CD4-positive, alpha-beta memory T cell (primary cell): ENCODE results near the gene PLD6. TPM values are rescaled to one million over a fixed set of nuclear protein-coding genes. Genes with fewer than 3 reads are reported as not detected.

Experiments used
- CTCF ChIA-PET: fragments of 350-600 bp; sonication (Branson Sonifier 250); formaldehyde crosslinking; loops from one replicate; lab custom pipeline; 2021; ENCODE audit warnings: inconsistent platforms; ENCODE audit not compliant: partially characterized antibody; lab: Charles Lee
- POLR2A ChIA-PET: fragments of 350-600 bp; sonication (Branson Sonifier 250); formaldehyde crosslinking; loops from one replicate; lab custom pipeline; 2021; ENCODE audit not compliant: partially characterized antibody; lab: Charles Lee
- DNase-seq, 5 donors: peaks; one replicate each; pipeline versions ENCODE4 v3.0.0 to v3.0.0-alpha.2; 2020 to 2022; ENCODE audit warnings: mixed read lengths in 1 of 5
- H3K27ac ChIP-seq: one replicate; pipeline ENCODE4 v1.7.0; 2013; ENCODE audit warnings: low read depth, low read length
- H3K27me3 ChIP-seq: 2 replicates; pipeline ENCODE4 v1.7.0; 2013; ENCODE audit warnings: mild to moderate bottlenecking, low read length, moderate library complexity; ENCODE audit not compliant: insufficient read depth
- H3K36me3 ChIP-seq: 2 replicates; pipeline ENCODE4 v1.7.0; 2013; ENCODE audit warnings: mild to moderate bottlenecking, low read length, moderate library complexity; ENCODE audit not compliant: insufficient read depth
- H3K4me1 ChIP-seq: 2 replicates; pipeline ENCODE4 v1.7.0; 2013; ENCODE audit warnings: mild to moderate bottlenecking, low read length, moderate library complexity; ENCODE audit not compliant: insufficient read depth
- H3K4me3 ChIP-seq, 2 donors: one replicate each; pipeline ENCODE4 v1.7.0; 2013; ENCODE audit warnings: low read length in 2 of 2, mild to moderate bottlenecking in 1 of 2
- H3K9me3 ChIP-seq, 2 donors: one replicate each; pipeline ENCODE4 v1.7.0; 2013; ENCODE audit warnings: low read length in 2 of 2, control low read depth in 1 of 2; ENCODE audit not compliant: control insufficient read depth in 1 of 2
- H3K27ac Mint-ChIP-seq, 7 donors: one replicate each; pipeline ENCODE4 v1.8.0; 2020 to 2021; ENCODE audit warnings: mixed read lengths in 7 of 7, mild to moderate bottlenecking in 6 of 7, inconsistent platforms in 3 of 7, moderate library complexity in 3 of 7
- H3K27me3 Mint-ChIP-seq, 2 donors: one replicate each; pipeline ENCODE4 v1.8.0; 2020 to 2021; ENCODE audit warnings: mixed read lengths in 2 of 2
- H3K36me3 Mint-ChIP-seq, 2 donors: one replicate each; pipeline ENCODE4 v1.8.0; 2020 to 2021; ENCODE audit warnings: mixed read lengths in 2 of 2, inconsistent platforms in 1 of 2, mild to moderate bottlenecking in 1 of 2
- H3K4me1 Mint-ChIP-seq, 4 donors: one replicate each; pipeline ENCODE4 v1.8.0; 2020 to 2021; ENCODE audit warnings: mixed read lengths in 4 of 4, mild to moderate bottlenecking in 1 of 4
- H3K4me3 Mint-ChIP-seq, 8 donors: one replicate each; pipeline ENCODE4 v1.8.0; 2020 to 2021; ENCODE audit warnings: mixed read lengths in 8 of 8, mild to moderate bottlenecking in 7 of 8, moderate library complexity in 6 of 8, inconsistent platforms in 3 of 8
- H3K9me3 Mint-ChIP-seq, 8 donors: one replicate each; pipeline ENCODE4 v1.8.0; 2020 to 2021; ENCODE audit warnings: mixed read lengths in 8 of 8, mild to moderate bottlenecking in 5 of 8, inconsistent platforms in 3 of 8, moderate library complexity in 1 of 8
- intact Hi-C: fragments of 100-400 bp; cut with micrococcal nuclease; formaldehyde crosslinking; loops from one replicate; pipeline ENCODE4 v1.15.1; 2023
- polyA plus RNA-seq, 2 donors: library from polyadenylated mRNA; unstranded; fragments of 300-500 nt; fragmentation: Illumina TruSeq; gene quantifications; one replicate each; pipeline ENCODE4 v1.2.3, GENCODE V29; 2021
- total RNA-seq, 2 experiments: library from RNA; stranded (reverse); gene quantifications; one replicate each; pipeline ENCODE4 v1.2.3, GENCODE V29; 2021

Gene PLD6
- total and polyA plus RNA-seq, 4 experiments from 2014 or later: 12.8 to 26.6 (median 16.1) TPM

DNA sequence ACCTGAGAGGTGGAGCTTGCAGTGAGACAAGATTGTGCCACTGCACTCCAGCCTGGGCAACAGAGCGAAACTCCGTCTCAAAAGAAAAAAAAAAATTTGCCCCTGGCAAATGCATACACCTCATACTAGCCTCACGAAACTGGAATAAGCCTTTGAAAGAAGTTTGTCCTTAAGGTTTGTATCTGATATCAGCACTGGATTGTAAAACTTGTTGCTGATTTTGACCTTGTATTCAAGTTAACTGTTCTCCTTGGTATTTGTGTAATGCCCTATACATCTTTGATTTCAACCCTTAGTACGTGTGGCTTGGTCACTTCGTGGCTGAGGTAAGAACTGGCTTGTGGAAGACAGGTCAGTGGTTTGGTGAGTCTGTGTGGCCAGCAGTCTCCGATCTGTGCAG lies 37.0 kb upstream of the PLD6 start:
- peaks cover 0 to 8% (median 3%) of the 10 kb centered on the region in 4 donors for H3K4me1 Mint-ChIP-seq
- peaks cover 12 to 23% of the 10 kb centered on the region in 2 donors for H3K36me3 Mint-ChIP-seq
- intact Hi-C loops: no loop called here
- no peaks in the 10 kb centered on the region for H3K27me3 ChIP-seq
- peaks cover 19% of the 10 kb centered on the region for H3K36me3 ChIP-seq
- no peaks in the 10 kb centered on the region for H3K9me3 Mint-ChIP-seq
- H3K27me3 Mint-ChIP-seq: no peaks in the 10 kb centered on the region
- peaks cover 4% of the 10 kb centered on the region for H3K4me1 ChIP-seq
- peak overlapping the region in 2 of 7 donors; percentile 23 to 30 for H3K27ac Mint-ChIP-seq
- ChIA-PET POLR2A (no interaction called here), CTCF (no interaction called here)
- no peak overlapping the region for H3K27ac ChIP-seq
- H3K9me3 ChIP-seq: no peaks in the 10 kb centered on the region
- H3K4me3 ChIP-seq: no peak overlapping the region
- no peak overlapping the region for H3K4me3 Mint-ChIP-seq
- no peak for DNase-seq

DNA sequence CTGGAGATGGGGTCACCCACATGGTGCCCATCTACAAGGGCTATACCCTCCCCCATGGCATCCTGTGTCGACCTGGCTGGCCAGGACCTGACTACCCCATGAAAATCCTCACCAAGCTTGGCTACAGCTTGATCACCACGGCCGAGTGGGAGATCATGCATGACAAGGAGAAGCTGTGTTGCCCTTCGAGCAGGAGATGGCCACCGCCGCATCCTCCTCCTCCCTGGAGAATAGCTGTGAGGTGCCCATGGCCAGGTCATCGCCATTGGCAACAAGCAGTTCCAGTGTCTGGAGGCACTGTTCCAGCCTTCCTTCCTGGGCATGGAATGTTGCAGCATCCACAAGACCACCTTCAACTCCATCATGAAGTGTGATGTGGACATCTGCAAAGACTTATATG lies 36.1 kb upstream of the PLD6 start:
- CTCF ChIA-PET: no interaction called here
- Histone ChIP-seq H3K4me1 (peaks cover 10% of the 10 kb centered on the region), H3K9me3 (no peaks in the 10 kb centered on the region), H3K27me3 (no peaks in the 10 kb centered on the region), H3K27ac (no peak overlapping the region), H3K36me3 (peaks cover 10% of the 10 kb centered on the region), H3K4me3 (no peak overlapping the region)
- DNase-seq: no peak
- H3K4me1 Mint-ChIP-seq: peaks cover under 1 to 17% (median 6%) of the 10 kb centered on the region in 4 donors
- intact Hi-C loops: no loop called here
- no peaks in the 10 kb centered on the region for H3K9me3 Mint-ChIP-seq
- peak overlapping the region in 1 of 7 donors; percentile 72 for H3K27ac Mint-ChIP-seq
- no peak overlapping the region for H3K4me3 Mint-ChIP-seq
- H3K27me3 Mint-ChIP-seq: no peaks in the 10 kb centered on the region
- POLR2A ChIA-PET: no interaction called here
- peaks cover 9 to 17% of the 10 kb centered on the region in 2 donors for H3K36me3 Mint-ChIP-seq

DNA sequence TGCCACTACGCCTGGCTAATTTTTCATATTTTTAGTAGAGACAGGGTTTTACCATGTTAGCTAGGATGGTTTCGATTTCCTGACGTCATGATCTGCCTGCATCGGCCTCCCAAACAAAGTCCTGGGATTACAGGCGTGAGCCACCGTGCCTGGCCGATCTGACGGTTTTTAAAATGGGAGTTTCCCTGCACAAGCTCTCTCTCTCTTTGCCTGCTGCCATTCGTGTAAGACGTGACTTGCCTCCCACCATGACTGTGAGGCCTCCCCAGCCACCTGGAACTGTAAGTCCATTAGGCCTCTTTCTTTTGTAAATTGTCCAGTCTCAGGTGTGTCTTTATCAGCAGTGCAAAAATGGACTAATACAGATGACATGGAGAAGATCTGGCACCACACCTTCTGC lies 35.5 kb upstream of the PLD6 start:
- POLR2A ChIA-PET: no interaction called here
- Histone ChIP-seq H3K27ac (no peak overlapping the region), H3K27me3 (no peaks in the 10 kb centered on the region), H3K36me3 (peaks cover 4% of the 10 kb centered on the region), H3K4me1 (peaks cover 10% of the 10 kb centered on the region), H3K9me3 (no peaks in the 10 kb centered on the region), H3K4me3 (no peak overlapping the region)
- DNase-seq: no peak
- Mint-ChIP-seq H3K4me1 (peaks cover 1 to 18% (median 8%) of the 10 kb centered on the region in 4 donors), H3K9me3 (no peaks in the 10 kb centered on the region), H3K27ac (peak overlapping the region in 1 of 7 donors; percentile 66), H3K36me3 (peaks cover 3 to 12% of the 10 kb centered on the region in 2 donors), H3K4me3 (no peak overlapping the region), H3K27me3 (no peaks in the 10 kb centered on the region)
- CTCF ChIA-PET: no interaction called here
- intact Hi-C loops: no loop called here

DNA sequence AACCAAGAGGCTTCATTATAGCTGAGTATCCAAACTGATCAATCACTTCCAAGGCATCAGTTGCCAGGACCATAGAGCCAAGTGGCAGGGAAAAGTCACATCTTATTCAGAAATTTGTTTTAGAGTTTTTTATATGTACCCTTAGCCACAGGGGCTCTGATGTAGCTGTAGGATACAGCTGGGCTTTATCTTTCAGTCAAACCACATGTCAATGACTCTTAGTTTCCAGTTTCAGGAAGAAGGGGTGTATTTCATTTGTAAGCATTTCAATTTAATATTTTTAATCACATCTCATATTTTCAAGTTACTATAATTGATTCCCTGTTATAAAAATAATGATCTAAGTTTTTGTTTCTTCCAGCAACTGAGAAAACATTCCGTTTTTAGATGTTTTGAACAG lies 33.7 kb upstream of the PLD6 start:
- CTCF ChIA-PET: no interaction called here
- no peaks in the 10 kb centered on the region for H3K9me3 ChIP-seq
- H3K27ac ChIP-seq: no peak overlapping the region
- POLR2A ChIA-PET: no interaction called here
- H3K4me1 ChIP-seq: peaks cover 25% of the 10 kb centered on the region
- intact Hi-C loops: no loop called here
- H3K9me3 Mint-ChIP-seq: no peaks in the 10 kb centered on the region
- peaks cover 15 to 35% (median 23%) of the 10 kb centered on the region in 4 donors for H3K4me1 Mint-ChIP-seq
- peak overlapping the region in 3 of 8 donors; percentile 51 to 77 (median 65) for H3K4me3 Mint-ChIP-seq
- H3K27ac Mint-ChIP-seq: peak overlapping the region in 1 of 7 donors; percentile 38
- no peaks in the 10 kb centered on the region for H3K36me3 ChIP-seq
- DNase-seq: no peak
- H3K4me3 ChIP-seq: no peak overlapping the region
- H3K36me3 Mint-ChIP-seq: peaks cover 0 to 17% of the 10 kb centered on the region in 2 donors
- no peaks in the 10 kb centered on the region for H3K27me3 ChIP-seq
- no peaks in the 10 kb centered on the region for H3K27me3 Mint-ChIP-seq

DNA sequence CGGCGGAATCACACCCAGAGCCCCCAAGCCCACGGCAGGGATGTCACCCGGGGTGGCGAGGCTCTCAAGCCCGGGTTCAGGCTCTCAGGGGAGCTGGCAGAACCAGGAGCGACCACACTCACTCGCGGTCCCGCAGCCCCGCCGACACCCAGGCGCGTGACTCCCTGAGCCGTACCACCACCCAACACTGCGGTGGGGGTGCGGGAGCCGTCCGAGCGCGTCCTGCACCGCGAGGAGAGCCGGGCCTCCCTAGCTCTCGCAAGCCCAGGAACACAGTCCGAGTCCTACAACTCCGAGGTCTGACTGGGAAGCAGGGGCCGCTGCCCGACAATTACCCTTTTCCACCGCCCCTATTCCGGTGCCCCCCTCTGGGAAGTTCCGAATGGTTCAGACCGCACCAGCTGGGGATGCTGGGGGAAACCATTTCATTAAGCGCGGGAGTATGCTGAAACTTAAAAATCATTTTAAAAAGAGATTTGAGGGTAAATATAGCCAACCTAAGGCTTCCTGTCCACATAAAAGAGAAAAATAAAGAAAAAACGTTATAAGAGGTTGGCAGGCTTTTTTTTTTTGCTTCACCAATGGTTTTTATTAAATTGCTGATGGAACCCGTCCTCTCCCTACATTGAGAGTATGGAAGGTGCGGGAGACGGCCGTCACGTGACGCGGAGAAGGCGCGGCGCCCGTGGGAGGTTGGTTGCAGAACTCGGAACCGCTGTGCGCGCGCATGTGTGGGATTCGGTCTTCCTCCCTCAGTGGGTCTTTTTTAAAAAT lies 31.1 kb upstream of the PLD6 start, which contains the start of gene FLCN:
TSS of gene FLCN (minus strand) at position 143 of the 774 bp plus-strand sequence. CDS start 9,031 bp downstream, outside the sequence.
- no peaks in the 10 kb centered on the region for H3K9me3 Mint-ChIP-seq
- peaks cover 15 to 35% (median 23%) of the 10 kb centered on the region in 4 donors for H3K4me1 Mint-ChIP-seq
- H3K36me3 Mint-ChIP-seq: peaks cover 1 to 20% of the 10 kb centered on the region in 2 donors
- intact Hi-C loops: loop anchor here (2.0 kb wide), 3 partner anchors 30 to 194 kb away; partner anchors contain the start of genes COPS3, MPRIP and PLD6
- peak within 1 kb of the TSS; percentile 91 to 99 (median 99) for H3K27ac Mint-ChIP-seq
- H3K4me3 Mint-ChIP-seq: peak within 1 kb of the TSS; percentile 90 to 97 (median 95)
- H3K36me3 ChIP-seq: peaks cover under 1% of the 10 kb centered on the region
- no peaks in the 10 kb centered on the region for H3K27me3 ChIP-seq
- H3K4me3 ChIP-seq: peak within 1 kb of the TSS; percentile 79 to 82
- CTCF ChIA-PET: interaction anchor here (0.9 to 1.7 kb wide), 6 partner anchors 81 to 221 kb away, joined by 3 to 4 read pairs (median 3); no protein-coding TSS in a partner anchor
- H3K9me3 ChIP-seq: no peaks in the 10 kb centered on the region
- POLR2A ChIA-PET: interaction anchor here (0.5 to 3.7 kb wide), 23 partner anchors 9 to 723 kb away, joined by 3 to 39 read pairs (median 5); partner anchors contain the start of genes COPS3, MPRIP and RASD1
- peak within 1 kb of the TSS; percentile 94 for H3K27ac ChIP-seq
- H3K27me3 Mint-ChIP-seq: no peaks in the 10 kb centered on the region
- H3K4me1 ChIP-seq: peaks cover 25% of the 10 kb centered on the region
- peak; percentile 91 to 95 (median 92) for DNase-seq

DNA sequence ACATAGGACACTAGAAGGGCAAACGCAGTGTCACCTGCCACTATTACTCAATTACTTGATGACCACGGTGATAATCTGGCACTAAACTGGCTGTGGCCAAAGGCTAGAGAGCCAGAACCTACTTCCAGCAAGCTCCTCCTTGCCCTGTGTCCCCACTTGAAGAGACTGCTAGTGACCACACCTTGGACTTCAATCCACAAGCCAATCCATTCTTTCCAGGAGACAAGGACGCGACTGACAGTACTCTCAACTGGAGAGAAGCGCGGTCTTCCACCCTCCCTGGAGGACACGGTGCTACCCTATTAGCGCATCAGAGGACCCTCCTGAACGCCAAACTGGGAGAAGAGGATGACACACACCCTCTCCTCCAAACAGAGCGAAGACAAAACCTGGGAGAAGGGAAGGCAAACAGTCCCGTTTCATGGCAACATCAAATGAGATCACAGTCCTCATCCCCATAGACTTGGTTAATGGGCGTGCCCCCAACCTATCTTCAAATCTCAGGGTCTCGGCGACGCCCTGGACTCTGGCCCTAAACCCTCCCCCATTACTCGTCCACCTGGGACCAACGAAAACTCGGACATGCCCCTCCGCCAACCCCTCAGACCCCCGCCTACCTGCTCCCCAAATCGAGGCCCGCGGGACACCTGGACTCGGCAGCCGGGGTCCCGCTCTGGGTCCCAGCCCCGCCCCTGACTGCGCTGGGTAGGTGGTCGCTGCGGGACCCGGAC lies 30.3 kb upstream of the PLD6 start:
- peak overlapping the region; percentile 94 for H3K27ac ChIP-seq
- H3K9me3 ChIP-seq: no peaks in the 10 kb centered on the region
- H3K27me3 ChIP-seq: no peaks in the 10 kb centered on the region
- Mint-ChIP-seq H3K27ac (peak overlapping the region; percentile 91 to 99 (median 99)), H3K4me3 (peak overlapping the region; percentile 90 to 97 (median 95)), H3K4me1 (peaks cover 16 to 40% (median 24%) of the 10 kb centered on the region in 4 donors), H3K9me3 (no peaks in the 10 kb centered on the region), H3K36me3 (peaks cover 9 to 27% of the 10 kb centered on the region in 2 donors), H3K27me3 (no peaks in the 10 kb centered on the region)
- peak overlapping the region; percentile 79 to 82 for H3K4me3 ChIP-seq
- H3K4me1 ChIP-seq: peaks cover 25% of the 10 kb centered on the region
- ChIA-PET POLR2A (interaction anchor here (0.5 to 3.7 kb wide), 23 partner anchors 9 to 723 kb away, joined by 3 to 39 read pairs (median 5); partner anchors contain the start of genes COPS3, MPRIP and PLD6), CTCF (interaction anchor here (0.9 to 1.7 kb wide), 7 partner anchors 8 to 220 kb away, joined by 3 to 4 read pairs (median 3); no protein-coding TSS in a partner anchor)
- peak in 3 of 5 donors; percentile 9 to 39 (median 16) for DNase-seq
- intact Hi-C loops: loop anchor here (1.0 to 2.0 kb wide), 4 partner anchors 30 to 194 kb away; partner anchors contain the start of genes COPS3, MPRIP and PLD6
- peaks cover 8% of the 10 kb centered on the region for H3K36me3 ChIP-seq
